HG03469 (cell line): ENCODE data around the gene APOC3.
A peak's percentile ranks its signal among the peaks of the same experiment; 100 is the strongest.

Experiments used
- ATAC-seq: cut with Tn5 transposase; IDR thresholded peaks from one replicate; pipeline ENCODE4 v1.9.1; 2021; ENCODE audit warnings: mild to moderate bottlenecking, moderate library complexity, moderate number of reproducible peaks; ENCODE audit not compliant: unreplicated experiment

Gene APOC3

GRCh38 chr11:116843661-116844060, 14.0 kb downstream of the APOC3 start:
- no peak for ATAC-seq

GRCh38 chr11:116844722-116845121, 15.0 kb downstream of the APOC3 start:
- ATAC-seq = no peak

DNA sequence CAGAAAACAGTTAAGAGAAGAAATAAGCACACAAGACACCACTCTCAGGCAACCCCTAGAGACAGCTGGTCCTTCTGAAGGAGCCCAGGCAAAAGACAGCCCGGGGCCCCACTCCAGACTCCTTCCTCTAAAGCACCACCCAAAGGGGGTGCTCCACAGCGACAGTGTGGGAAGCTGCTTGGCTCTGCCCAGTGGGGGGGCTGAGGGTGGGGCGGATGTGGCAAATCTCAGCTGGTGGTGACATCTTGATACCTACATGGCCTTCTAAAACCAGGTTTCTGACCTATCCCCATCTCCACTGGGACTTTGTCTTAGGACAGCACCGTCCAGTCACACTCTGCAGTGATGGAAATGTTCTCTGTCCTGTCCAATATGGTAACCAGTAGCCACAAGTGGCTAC, 17.9 kb downstream of the APOC3 start:
- ATAC-seq = no peak

DNA sequence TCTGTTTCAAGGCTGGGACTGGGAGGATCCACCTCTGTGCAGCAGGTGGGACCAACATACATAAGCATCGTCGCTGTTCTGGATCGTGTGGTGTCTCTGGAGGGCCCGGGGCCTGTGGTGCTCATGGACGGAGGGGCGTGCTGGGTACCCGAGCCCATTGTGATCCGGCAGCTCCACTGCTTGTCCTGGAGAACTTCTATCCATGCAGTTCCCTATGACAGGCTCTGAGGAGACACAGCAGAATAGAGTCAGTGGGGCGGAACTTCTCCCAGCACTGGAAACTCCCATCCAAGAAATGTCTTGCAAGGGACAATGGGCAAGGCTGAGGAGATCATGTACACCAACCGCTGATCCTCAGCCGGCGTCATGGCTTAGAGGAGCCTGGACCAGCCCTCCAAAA, 19.4 kb downstream of the APOC3 start:
- ATAC-seq = no peak

DNA sequence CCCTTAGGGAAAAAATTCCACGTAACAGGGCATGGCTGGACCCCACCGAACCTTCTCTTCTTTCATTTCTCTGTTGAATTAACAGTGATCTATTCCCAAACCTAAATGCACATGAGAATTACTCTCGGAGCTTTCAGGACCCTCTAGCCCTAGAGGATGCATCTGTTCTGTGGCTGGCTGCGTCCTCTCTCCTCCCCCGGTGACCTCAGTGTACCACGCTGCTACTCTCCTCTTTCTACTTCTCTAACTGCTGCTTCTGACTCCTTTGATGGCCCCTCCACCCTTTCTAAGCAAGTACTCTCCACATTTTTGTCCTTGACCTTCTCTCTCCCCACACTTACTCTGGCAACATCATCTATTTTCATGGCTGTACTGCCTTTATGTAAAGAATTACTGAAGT, 19.8 kb downstream of the APOC3 start:
- no peak for ATAC-seq

DNA sequence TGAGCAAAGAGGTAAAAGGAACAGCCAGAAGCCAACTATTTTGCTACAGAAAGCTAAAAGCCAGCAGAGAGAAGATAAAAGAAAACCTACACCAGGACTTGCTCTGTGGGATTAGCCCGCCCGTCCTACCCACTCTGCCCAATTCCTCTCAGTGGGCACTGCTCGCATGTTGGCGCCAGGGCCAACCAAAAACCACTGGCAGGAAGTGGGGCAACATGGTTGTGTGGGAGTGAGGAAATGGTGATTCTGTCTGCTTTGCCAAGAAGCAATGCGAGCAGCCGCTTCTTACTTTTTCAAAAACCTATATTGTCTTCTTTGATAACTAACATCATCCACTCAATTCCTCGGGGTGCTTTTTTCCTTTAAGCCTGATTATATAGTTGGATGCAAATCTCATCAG, 21.9 kb downstream of the APOC3 start:
- ATAC-seq = no peak

- no peak for ATAC-seq
These were observed 22.7 kb downstream of the APOC3 start for GRCh38 chr11:116852261-116853031.

GRCh38 chr11:116853461-116854073, 23.9 kb downstream of the APOC3 start:
- peak; percentile 88 for ATAC-seq

- no peak for ATAC-seq
These were observed 25.7 kb downstream of the APOC3 start for GRCh38 chr11:116855413-116855812.

DNA sequence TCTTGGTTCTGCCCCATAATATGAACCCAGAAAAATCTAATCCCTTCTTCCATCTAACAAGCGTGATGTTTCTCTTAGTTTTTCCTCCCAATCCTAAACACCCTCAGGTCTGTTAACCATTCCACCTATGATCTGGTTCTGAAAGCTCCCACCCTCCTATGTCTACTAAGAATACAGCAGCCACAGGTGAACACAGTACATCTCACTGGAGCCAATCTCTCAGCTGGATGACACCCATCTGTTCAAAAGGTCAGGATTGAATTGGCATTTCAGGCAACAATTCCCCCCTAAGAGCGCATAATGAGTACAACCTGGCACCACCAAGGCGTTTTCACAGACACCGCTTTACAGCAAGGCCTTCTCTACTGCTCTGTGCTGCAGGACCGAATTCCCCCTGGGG, 26.7 kb downstream of the APOC3 start:
- ATAC-seq = no peak

DNA sequence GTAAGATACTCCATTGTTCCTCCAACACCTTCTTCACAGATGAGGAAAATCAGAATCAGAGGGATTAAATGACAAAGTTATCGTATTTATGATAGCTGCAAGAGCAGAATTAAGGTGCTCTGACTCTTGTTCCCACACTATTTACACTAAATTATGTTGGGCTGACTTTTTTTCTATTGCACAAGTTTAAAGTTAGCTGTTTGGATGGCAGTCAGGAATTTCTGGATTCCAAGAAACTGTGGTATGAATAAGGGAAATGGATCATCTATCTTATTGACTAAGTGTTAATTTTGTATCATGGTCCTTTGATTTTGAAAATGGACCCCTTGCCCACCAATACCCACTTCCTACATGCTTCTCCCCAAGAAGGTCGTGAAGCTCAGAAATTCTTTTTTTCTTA, 27.6 kb downstream of the APOC3 start:
- no peak for ATAC-seq

DNA sequence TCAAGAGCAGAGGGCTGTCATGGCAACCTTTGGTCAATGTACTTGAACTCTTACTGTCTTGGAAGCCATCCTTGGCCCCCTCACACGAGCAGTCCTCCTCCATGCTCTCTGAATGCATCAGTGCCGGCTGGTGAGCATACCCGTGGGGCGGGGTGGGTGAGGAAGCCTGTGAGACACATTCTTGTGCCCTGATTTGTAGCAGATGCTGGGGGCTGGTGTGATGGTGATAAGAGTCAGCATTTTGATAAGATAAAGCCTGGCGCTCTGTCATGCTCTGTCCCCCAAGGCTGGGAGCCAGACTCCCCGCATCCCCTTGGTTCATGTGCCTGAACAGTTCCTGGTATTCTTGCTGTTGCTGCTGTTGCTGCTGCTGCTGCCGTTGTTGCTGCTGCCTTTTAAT, 28.2 kb downstream of the APOC3 start:
- no peak for ATAC-seq

- no peak for ATAC-seq
These were observed 29.5 kb downstream of the APOC3 start for GRCh38 chr11:116859175-116859574.

GRCh38 chr11:116860303-116860702, 30.6 kb downstream of the APOC3 start:
- no peak for ATAC-seq

GRCh38 chr11:116861539-116861938, 31.8 kb downstream of the APOC3 start:
- no peak for ATAC-seq

DNA sequence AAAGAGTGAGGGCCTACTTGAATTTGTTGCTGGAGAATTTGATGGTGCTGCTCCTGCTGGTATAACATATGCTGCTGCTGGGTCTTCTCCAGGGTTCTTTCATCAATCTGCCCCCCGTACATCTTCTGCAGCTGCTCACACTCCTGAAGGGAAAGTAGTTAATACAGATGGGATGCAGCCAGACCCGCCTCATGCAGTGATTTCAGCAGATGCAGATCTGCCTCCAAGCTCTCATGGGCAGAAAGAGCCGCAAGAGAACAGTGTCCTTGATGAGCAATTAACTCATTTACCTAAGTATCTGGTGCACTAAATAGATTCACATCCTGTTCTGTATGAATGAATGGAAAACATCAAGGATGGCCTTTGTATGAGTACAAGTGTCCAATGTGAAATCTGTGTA, 32.5 kb downstream of the APOC3 start:
- ATAC-seq = no peak

GRCh38 chr11:116862951-116863350, 33.2 kb downstream of the APOC3 start:
- ATAC-seq = no peak

GRCh38 chr11:116864531-116864930, 34.8 kb downstream of the APOC3 start:
- ATAC-seq = no peak

GRCh38 chr11:116865696-116866095, 36.0 kb downstream of the APOC3 start:
- ATAC-seq = no peak

DNA sequence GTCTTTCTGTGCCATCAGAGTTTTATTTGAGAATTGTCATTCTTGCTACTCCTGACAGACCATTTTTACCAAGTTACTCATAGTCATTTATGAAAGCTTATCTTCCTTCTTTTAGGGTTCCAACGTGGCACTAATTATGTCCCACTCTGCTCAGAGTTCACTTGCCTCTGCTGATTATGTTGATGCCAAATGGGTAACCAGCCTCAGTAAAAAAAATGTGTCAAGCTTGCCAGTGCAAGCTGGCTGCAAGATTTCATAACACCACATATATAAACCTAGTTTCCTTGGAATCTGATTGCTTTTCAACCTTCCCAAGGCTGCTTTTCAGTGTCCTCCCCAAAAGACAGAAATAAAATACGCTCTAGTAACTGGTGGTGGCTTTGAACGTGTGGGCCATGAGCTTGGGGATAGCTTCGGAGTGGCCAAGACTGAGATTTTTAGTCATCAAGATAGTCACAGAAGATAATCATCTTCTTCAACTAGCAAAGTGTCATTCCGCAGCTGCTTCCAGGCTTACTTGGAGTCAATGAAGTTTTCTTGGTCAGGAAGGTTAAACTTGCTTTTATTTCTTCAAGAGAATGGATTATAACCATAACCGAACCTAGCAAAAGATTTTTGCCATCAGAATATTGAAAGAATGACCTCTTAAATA, 37.2 kb downstream of the APOC3 start:
- no peak for ATAC-seq

DNA sequence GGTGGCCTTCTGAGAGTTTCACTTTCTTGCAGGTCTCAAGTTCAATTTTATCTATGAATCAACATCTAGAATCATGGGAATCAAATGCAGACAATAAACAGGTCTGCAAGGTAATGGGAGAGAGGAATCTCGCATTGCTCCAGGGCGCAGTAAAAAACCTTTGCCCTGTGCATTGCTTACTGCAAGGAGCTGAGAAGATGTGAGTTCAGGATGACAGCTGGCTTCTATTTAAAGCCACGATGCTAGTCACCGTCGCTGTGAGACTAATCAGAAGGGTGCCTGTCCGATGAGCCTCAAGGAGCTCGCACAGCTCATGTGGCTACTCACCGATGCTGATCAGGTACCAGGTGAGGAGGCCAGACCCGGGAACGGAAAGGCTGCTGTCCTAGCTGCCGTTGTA, 37.9 kb downstream of the APOC3 start:
- ATAC-seq = no peak

- ATAC-seq = no peak
These were observed 38.4 kb downstream of the APOC3 start for GRCh38 chr11:116868066-116868465.
